HEK293 (cell line): Measurements from ENCODE around the gene PPHLN1.

Experiments
- CTCF ChIA-PET: fragments of 350-600 bp; formaldehyde crosslinking; extraction: SDS; loops from one replicate; lab custom pipeline; 2021; ENCODE audit warnings: antibody characterized with exemption; lab: Yijun Ruan, JAX
- POLR2A ChIA-PET: fragments of 300-600 bp; formaldehyde crosslinking; extraction: SDS; loops from one replicate; lab custom pipeline; 2020; ENCODE audit warnings: antibody characterized with exemption, inconsistent platforms; lab: Yijun Ruan, JAX
- H3K27ac ChIP-seq: fragments of 200-500 bp; sonication (Bioruptor generic); 2 replicates; pipeline ENCODE4 v1.5.1; 2014; ENCODE audit warnings: low read depth, low read length, control low read depth, inconsistent platforms; ENCODE audit errors: extremely low read depth
- H3K36me3 ChIP-seq, 2 experiments: fragments of 200-500 bp in 1 of 2; sonication (Bioruptor generic) in 1 of 2; 1 replicate in 1 of 2; 2 replicates in 1 of 2; pipeline ENCODE4 v1.5.1; 2014 to 2017; ENCODE audit warnings: inconsistent platforms in 2 of 2, low read length in 2 of 2; ENCODE audit not compliant: control insufficient read depth in 2 of 2, insufficient read depth in 1 of 2
- H3K4me1 ChIP-seq: fragments of 200-500 bp; sonication (Bioruptor generic); 2 replicates; pipeline ENCODE4 v1.5.1; 2014; ENCODE audit warnings: mild to moderate bottlenecking, low read length, inconsistent platforms; ENCODE audit not compliant: control insufficient read depth, insufficient read depth
- H3K4me3 ChIP-seq: 2 replicates; pipeline ENCODE4 v1.5.1; 2011; ENCODE audit warnings: low read depth, mild to moderate bottlenecking, control low read depth, low read length, moderate library complexity
- H3K9me3 ChIP-seq: fragments of 200-500 bp; sonication (Bioruptor generic); 2 replicates; pipeline ENCODE4 v1.5.1; 2014; ENCODE audit warnings: low read depth, low read length, inconsistent platforms; ENCODE audit not compliant: control insufficient read depth, insufficient read depth
- ELK4 ChIP-seq: IDR thresholded peaks from 2 replicates; pipeline ENCODE4 v1.6.1; 2011; ENCODE audit warnings: mild to moderate bottlenecking, low read depth, low read length, borderline replicate concordance
- GLI2 ChIP-seq: fragments of 450-650 bp; formaldehyde crosslinking; IDR thresholded peaks from 2 replicates; pipeline ENCODE4; 2017; ENCODE audit warnings: missing biosample characterization, missing genetic modification characterization, low read depth, borderline replicate concordance
- MZF1 ChIP-seq: fragments of 450-650 bp; formaldehyde crosslinking; IDR thresholded peaks from 2 replicates; pipeline ENCODE4 v1.5.1; 2017; ENCODE audit warnings: missing biosample characterization, missing genetic modification characterization, borderline replicate concordance
- PRDM2 ChIP-seq: fragments of 450-650 bp; formaldehyde crosslinking; IDR thresholded peaks from 2 replicates; pipeline ENCODE4 v1.5.1; 2016; ENCODE audit warnings: missing biosample characterization, missing genetic modification characterization, borderline replicate concordance
- SCRT2 ChIP-seq: fragments of 450-650 bp; formaldehyde crosslinking; IDR thresholded peaks from 2 replicates; pipeline ENCODE4 v1.5.1; 2016; ENCODE audit warnings: missing biosample characterization, missing genetic modification characterization
- WT1 ChIP-seq: fragments of 450-650 bp; formaldehyde crosslinking; IDR thresholded peaks from 2 replicates; pipeline ENCODE4 v1.5.1; 2016; ENCODE audit warnings: missing biosample characterization, missing genetic modification characterization
- ZBTB8A ChIP-seq: fragments of 450-650 bp; formaldehyde crosslinking; IDR thresholded peaks from 2 replicates; pipeline ENCODE4 v1.5.1; 2016; ENCODE audit warnings: missing biosample characterization, missing genetic modification characterization
- ZIC2 ChIP-seq: fragments of 450-650 bp; formaldehyde crosslinking; IDR thresholded peaks from 2 replicates; pipeline ENCODE4 v1.5.1; 2016; ENCODE audit warnings: missing biosample characterization, missing genetic modification characterization
- ZNF10 ChIP-seq: fragments of 450-650 bp; formaldehyde crosslinking; IDR thresholded peaks from 2 replicates; pipeline ENCODE4 v1.5.1; 2017; ENCODE audit warnings: missing biosample characterization, missing genetic modification characterization
- ZNF155 ChIP-seq: fragments of 450-650 bp; formaldehyde crosslinking; IDR thresholded peaks from 2 replicates; pipeline ENCODE4 v1.5.1; 2016; ENCODE audit warnings: missing biosample characterization, missing genetic modification characterization
- ZNF175 ChIP-seq: fragments of 450-650 bp; formaldehyde crosslinking; IDR thresholded peaks from 2 replicates; pipeline ENCODE4 v1.5.1; 2016; ENCODE audit warnings: missing biosample characterization, missing genetic modification characterization
- ZNF292 ChIP-seq: fragments of 450-650 bp; formaldehyde crosslinking; IDR thresholded peaks from 2 replicates; pipeline ENCODE4 v1.5.1; 2016; ENCODE audit warnings: low read depth, missing biosample characterization, missing genetic modification characterization, borderline replicate concordance
- ZNF391 ChIP-seq: fragments of 450-650 bp; formaldehyde crosslinking; IDR thresholded peaks from 2 replicates; pipeline ENCODE4 v1.5.1; 2016; ENCODE audit warnings: low read depth, missing biosample characterization, missing genetic modification characterization, borderline replicate concordance
- ZNF518A ChIP-seq: fragments of 450-650 bp; formaldehyde crosslinking; conservative IDR thresholded peaks from 2 replicates; pipeline ENCODE4 v1.5.1; 2016; ENCODE audit warnings: low read depth, missing biosample characterization, missing genetic modification characterization
- ZNF521 ChIP-seq: fragments of 450-650 bp; formaldehyde crosslinking; IDR thresholded peaks from 2 replicates; pipeline ENCODE4 v1.5.1; 2017; ENCODE audit warnings: missing biosample characterization, mild to moderate bottlenecking, missing genetic modification characterization
- ZNF529 ChIP-seq: fragments of 450-650 bp; formaldehyde crosslinking; IDR thresholded peaks from 2 replicates; pipeline ENCODE4 v1.5.1; 2017; ENCODE audit warnings: missing genetic modification characterization, missing biosample characterization; ENCODE audit not compliant: insufficient replicate concordance
- ZNF549 ChIP-seq: fragments of 450-650 bp; IDR thresholded peaks from 2 replicates; pipeline ENCODE4 v1.5.1; 2018; ENCODE audit warnings: missing biosample characterization, missing genetic modification characterization, mild to moderate bottlenecking, inconsistent platforms, moderate library complexity
- ZNF660 ChIP-seq: fragments of 450-650 bp; IDR thresholded peaks from 2 replicates; pipeline ENCODE4 v1.5.1; 2018; ENCODE audit warnings: missing biosample characterization, mild to moderate bottlenecking, missing genetic modification characterization
- ZNF76 ChIP-seq: fragments of 450-650 bp; formaldehyde crosslinking; IDR thresholded peaks from 2 replicates; pipeline ENCODE4; 2016; ENCODE audit warnings: low read depth, missing biosample characterization, missing genetic modification characterization, borderline replicate concordance
- ZSCAN16 ChIP-seq: fragments of 450-650 bp; formaldehyde crosslinking; IDR thresholded peaks from 2 replicates; pipeline ENCODE4 v1.5.1; 2016; ENCODE audit warnings: missing biosample characterization, missing genetic modification characterization
- ZSCAN4 ChIP-seq: fragments of 450-650 bp; formaldehyde crosslinking; IDR thresholded peaks from 2 replicates; pipeline ENCODE4 v1.5.1; 2017; ENCODE audit warnings: missing biosample characterization, missing genetic modification characterization

Gene PPHLN1

GRCh38 chr12:42422785-42423184 lies 96.8 kb downstream of the PPHLN1 start (continued):
- TF ChIP-seq ZSCAN4 (tag by site-specific recombination) = no peak
- no peak for TF ChIP-seq ELK4
- TF ChIP-seq ZNF292 (tag by site-specific recombination) = no peak
- no peak for TF ChIP-seq ZIC2 (tag by site-specific recombination)

- H3K4me1 ChIP-seq = peaks cover 4% of the 10 kb centered on the region; the same call in 1 of the 2 replicates
- H3K36me3 ChIP-seq = peaks cover 0 to 1% of the 10 kb centered on the region in 2 experiments; a peak in 2 of 3 replicates
- ChIA-PET CTCF (no interaction called here), POLR2A (no interaction called here)
- no peak overlapping the region for H3K4me3 ChIP-seq
- no peaks in the 10 kb centered on the region for H3K9me3 ChIP-seq
- no peak overlapping the region for H3K27ac ChIP-seq
- TF ChIP-seq ZSCAN16 (tag by site-specific recombination) (no peak), SCRT2 (tag by site-specific recombination) (no peak), ZSCAN4 (tag by site-specific recombination) (no peak), ZBTB8A (tag by site-specific recombination) (no peak), ZNF660 (tag by site-specific recombination) (no peak), ZNF76 (tag by site-specific recombination) (no peak), ZNF521 (tag by site-specific recombination) (no peak), ZNF391 (tag by site-specific recombination) (no peak), ZNF518A (tag by site-specific recombination) (no peak), WT1 (tag by site-specific recombination) (no peak), MZF1 (no peak), ZNF529 (tag by site-specific recombination) (no peak), GLI2 (tag by site-specific recombination) (no peak), PRDM2 (tag by site-specific recombination) (no peak), ZNF155 (tag by site-specific recombination) (no peak), ZNF10 (no peak), ZNF175 (tag by site-specific recombination) (no peak), ZNF549 (no peak)
Measured at GRCh38 chr12:42426746-42427145, 100.8 kb downstream of the PPHLN1 start.
